GM21737 (cell line): ENCODE measurements around the gene CLEC2L.

Experiments
- ATAC-seq: cut with Tn5 transposase; IDR thresholded peaks from one replicate; pipeline ENCODE4 v1.9.1; 2021; ENCODE audit warnings: mild to moderate bottlenecking, moderate library complexity; ENCODE audit not compliant: unreplicated experiment

CLEC2L gene

GRCh38 chr7:139523199-139523941, at the start of gene CLEC2L:
Gene CLEC2L (plus strand): TSS chr7:139523685. CDS start chr7:139523928, 243 bp downstream.
- ATAC-seq: no peak

- no peak for ATAC-seq
Measured at GRCh38 chr7:139476139-139476538, 47.3 kb upstream of the CLEC2L start.

- ATAC-seq: no peak
Measured at GRCh38 chr7:139476891-139477290, 46.6 kb upstream of the CLEC2L start.

DNA sequence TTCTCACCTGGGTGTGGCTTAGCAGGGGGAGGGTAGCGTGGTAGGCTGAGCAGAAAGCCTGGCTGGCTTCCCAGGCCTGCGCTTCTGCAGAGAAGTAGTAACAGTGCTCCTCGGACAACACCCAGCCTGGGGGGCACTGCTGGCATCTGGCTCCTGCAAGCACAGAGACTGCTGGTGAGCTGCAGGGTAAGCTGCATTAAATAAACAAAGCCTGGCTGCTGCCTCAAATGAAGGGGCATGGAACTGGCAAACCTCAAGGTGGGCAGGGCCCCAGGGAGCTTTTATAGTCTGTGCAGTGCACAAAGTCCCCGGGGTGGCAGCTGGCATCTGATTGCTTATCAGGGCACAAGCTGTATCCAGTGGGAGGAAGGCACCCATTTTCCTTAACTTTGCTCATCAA, 43.9 kb upstream of the CLEC2L start:
- ATAC-seq: no peak

DNA sequence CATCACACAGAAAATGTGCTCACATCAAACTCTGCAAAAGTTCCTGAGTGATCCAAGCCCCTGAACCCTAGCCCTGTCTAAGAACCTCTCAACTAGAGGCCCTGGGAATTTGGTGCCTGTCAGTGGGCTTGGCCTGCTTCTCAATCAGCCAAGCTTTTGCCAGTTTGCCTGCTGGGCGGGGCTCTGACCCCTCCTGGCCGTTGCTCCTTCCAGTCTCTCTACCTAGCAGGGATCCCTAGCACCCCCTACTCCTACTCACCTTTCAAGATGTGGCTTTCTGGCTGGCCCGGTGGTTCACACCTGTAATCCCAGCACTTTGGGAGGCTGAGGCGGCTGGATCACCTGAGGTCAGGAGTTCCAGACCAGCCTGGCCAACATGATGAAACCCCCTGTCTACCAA, 42.1 kb upstream of the CLEC2L start:
- ATAC-seq: no peak

- no peak for ATAC-seq
Measured at GRCh38 chr7:139482122-139482521, 41.4 kb upstream of the CLEC2L start.

DNA sequence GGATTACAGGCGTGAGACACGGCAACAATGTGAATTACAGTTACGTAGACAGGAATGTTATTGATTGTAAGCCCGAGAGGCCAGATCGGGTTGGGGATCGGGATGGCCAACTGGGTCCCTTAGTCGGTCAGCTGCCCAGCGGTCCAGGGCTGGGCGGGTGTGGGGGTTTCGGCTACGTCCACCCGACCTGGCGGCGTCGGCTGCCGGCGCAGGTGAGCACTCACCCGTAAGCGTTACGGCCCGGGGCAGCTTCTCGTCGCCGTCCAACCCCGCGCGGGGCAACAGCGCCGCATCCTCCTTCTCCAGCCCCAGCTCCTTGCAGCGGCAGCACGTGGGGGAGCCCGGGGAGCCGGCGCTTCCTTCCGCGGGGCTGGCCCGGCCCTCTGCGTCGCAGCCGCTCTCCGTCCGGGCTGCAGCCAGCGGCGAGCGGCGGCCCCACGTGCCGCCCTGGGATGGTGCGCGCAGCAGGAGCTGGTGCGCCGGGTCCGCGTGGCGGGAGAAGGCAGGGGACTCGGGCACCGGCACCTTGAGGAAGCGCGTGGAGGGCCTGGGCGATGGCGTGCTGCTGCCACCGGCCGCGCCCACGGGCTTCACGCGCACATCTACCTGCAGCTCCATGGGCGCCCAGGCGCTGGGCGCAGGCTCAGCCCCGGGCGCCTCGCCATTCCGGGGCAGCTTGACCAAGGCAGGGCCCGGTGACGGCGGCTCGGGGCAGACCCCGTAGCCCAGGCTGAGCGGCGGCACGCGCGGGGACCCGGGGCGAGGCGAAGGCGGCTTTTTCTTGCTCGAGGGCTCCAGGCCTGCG, 40.6 kb upstream of the CLEC2L start:
- ATAC-seq: peak; percentile 28

- ATAC-seq: no peak
Measured at GRCh38 chr7:139487366-139488080, 36.0 kb upstream of the CLEC2L start.

DNA sequence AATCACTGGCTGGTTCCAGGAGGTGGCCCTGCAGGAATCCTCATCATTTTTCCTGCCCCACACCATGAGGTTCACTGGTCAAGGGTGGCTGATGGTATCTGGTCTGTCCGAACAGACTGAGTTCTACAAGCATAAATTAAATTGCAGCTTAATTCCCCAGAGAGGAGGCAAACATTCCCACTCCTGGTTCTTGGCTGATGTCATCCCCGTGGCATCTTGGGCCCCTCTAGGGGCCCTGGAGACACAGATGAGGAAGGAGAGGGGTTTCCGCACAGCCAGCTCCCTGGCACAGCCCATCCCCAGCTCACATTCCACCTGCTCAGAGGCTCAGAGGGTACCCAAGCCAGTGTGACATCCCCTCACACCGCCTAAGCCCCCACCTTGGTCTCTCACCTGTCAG, 34.7 kb upstream of the CLEC2L start:
- no peak for ATAC-seq

- ATAC-seq: no peak
Measured at GRCh38 chr7:139490130-139490529, 33.4 kb upstream of the CLEC2L start.

DNA sequence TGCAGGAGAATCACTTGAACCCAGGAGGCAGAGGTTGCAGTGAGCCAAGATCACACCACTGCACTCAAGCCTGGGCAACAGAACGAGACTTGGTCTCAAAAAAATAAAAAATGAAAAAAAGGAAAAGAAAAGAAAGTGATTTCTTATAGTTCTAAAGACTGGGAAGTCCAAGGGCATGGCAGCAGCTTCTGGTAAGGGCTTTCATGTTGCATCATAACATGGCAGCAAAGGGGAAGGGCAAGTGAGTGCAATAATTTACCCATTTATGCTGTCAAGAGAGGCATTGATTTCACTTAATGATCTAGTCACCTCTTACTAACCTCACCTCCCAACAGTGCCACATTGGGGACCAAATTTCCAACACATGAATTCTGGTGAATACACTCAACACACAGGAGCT, 31.2 kb upstream of the CLEC2L start:
- ATAC-seq: no peak

DNA sequence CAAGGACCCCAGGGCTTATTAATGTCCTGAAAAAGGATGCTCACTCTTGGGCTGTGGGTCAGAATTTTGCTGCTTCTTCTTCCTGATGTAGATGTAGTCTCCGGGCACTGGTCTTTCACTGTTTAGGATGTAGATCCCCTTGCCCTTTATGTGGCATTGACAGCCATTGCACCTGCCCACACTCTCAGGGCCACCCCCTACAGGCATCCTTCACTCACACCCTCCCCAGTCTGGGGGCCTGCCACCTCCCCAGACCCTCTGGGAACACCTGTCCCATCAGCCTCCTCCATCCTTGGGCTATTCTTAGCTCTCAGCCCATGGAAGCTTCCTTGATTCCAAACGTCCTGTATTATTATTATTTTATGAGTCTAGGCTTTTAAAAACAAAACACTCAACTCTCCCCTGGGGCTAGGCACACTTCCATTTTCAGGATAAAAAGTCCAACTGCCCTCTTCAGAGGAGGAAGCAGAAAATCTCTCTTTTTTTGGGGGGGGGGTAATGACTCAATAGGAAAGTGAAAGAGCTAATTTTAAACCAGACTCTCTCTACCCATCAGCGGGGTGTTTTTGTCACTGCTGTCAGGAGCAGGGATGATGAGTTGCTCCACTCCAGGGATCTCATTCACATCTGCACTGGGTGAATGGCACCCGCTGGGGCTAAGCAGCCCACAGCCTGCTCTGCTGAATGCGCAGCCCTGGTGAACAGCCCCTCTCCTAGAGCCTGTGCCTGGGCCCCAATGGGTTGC, 28.5 kb upstream of the CLEC2L start:
- peak; percentile 73 for ATAC-seq

GRCh38 chr7:139495580-139496125, 27.8 kb upstream of the CLEC2L start:
- no peak for ATAC-seq

GRCh38 chr7:139496528-139496927, 27.0 kb upstream of the CLEC2L start:
- no peak for ATAC-seq

- ATAC-seq: no peak
Measured at GRCh38 chr7:139500770-139501138, 22.7 kb upstream of the CLEC2L start.

- ATAC-seq: no peak
Measured at GRCh38 chr7:139502226-139502625, 21.3 kb upstream of the CLEC2L start.

GRCh38 chr7:139505563-139505962, 17.9 kb upstream of the CLEC2L start:
- no peak for ATAC-seq

- ATAC-seq: no peak
Measured at GRCh38 chr7:139509535-139509934, 13.9 kb upstream of the CLEC2L start.

DNA sequence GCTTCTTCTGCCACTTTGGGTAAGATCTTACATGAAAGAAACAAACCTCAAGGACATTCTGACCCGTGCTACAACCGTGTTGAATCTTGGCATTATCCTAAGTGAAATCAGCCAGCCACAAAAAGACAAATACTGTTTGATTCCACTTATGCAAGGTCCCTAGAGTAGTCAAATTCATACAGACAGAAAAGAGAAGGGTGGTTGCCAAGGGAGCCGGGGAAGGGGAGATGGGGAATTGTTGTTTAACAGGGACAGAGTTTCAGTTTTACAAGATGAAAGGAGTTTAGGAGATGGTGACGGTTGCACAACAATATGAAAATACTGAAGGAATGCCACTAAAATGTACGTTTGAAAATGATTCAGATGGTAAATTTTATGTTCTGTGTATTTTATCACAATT, 12.2 kb upstream of the CLEC2L start:
- no peak for ATAC-seq

DNA sequence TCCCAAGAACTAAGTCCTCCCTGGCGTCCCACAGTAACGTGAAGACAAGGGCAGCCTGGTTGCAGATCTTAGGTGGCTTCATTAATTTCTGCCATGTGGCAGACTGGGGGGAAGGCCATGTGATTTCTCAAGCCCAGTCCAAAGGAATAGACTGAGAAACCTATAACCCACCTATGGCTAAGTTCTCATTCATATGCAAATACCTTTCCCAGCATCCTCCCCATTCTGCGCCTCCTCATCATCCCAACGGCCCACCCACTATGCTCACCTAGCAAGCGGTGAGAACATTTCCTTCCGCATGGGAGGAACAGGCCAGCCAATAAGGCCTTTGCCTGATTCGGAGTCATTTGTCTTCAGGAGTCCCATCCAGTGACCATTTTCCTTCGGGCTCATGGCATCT, 8.2 kb upstream of the CLEC2L start:
- no peak for ATAC-seq

- ATAC-seq: no peak
Measured at GRCh38 chr7:139521439-139521838, 2.0 kb upstream of the CLEC2L start.
